HEK293 (cell line): ENCODE results near the gene MAGEB3.

ENCODE experiments used
- SP2 ChIP-seq: fragments of 450-650 bp; formaldehyde crosslinking; IDR thresholded peaks from 2 replicates; pipeline ENCODE4 v1.5.1; 2016; ENCODE audit warnings: missing biosample characterization, missing genetic modification characterization
- ZNF202 ChIP-seq: fragments of 450-650 bp; formaldehyde crosslinking; IDR thresholded peaks from 2 replicates; pipeline ENCODE4 v1.5.1; 2016; ENCODE audit warnings: missing biosample characterization, missing genetic modification characterization, borderline replicate concordance
- TF ChIP-seq, protein P1 (sequence below): fragments of 450-650 bp; formaldehyde crosslinking; optimal IDR thresholded peaks from 2 replicates; pipeline ENCODE3; 2016; ENCODE audit warnings: missing biosample characterization, mild to moderate bottlenecking, missing genetic modification characterization

DNA sequence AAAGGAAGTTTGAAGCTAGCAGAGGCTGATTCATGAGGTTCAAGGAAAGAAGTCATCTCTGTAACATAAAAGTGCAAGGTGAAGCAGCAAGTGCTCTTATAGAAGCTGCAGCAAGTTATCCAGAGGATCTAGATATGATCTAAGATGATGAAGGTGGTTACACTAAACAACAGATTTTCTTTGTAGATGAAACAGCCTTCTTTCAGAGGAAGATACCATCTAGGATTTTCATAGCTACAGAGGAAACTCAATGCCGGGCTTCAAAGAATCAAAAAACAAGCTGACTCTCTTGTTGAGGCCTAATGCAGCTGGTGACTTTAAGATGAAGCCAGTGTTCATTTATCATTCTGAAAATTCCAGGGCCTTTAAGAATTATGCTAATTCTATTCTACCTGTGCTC is 50.0 kb downstream of the MAGEB3 start:
- TF ChIP-seq, protein P1, sequence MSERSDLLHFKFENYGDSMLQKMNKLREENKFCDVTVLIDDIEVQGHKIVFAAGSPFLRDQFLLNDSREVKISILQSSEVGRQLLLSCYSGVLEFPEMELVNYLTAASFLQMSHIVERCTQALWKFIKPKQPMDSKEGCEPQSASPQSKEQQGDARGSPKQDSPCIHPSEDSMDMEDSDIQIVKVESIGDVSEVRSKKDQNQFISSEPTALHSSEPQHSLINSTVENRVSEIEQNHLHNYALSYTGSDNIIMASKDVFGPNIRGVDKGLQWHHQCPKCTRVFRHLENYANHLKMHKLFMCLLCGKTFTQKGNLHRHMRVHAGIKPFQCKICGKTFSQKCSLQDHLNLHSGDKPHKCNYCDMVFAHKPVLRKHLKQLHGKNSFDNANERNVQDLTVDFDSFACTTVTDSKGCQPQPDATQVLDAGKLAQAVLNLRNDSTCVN (tag by site-specific recombination) = no peak
- TF ChIP-seq ZNF202 (tag by site-specific recombination) (no peak), SP2 (tag by site-specific recombination) (no peak)
